Central memory CD8-positive, alpha-beta T cell (primary cell): Measurements from ENCODE around the gene TTC6.

Experiments used
- ATAC-seq: fragments of 150-1000 bp; cut with Tn5 transposase; replicated peaks from 2 replicates; pipeline ENCODE4 v1.10.0; 2022; ENCODE audit warnings: mild to moderate bottlenecking, moderate FRiP score, moderate number of reproducible peaks; ENCODE audit not compliant: poor library complexity, severe bottlenecking; ENCODE audit errors: extremely low read depth
- DNase-seq, 2 donors: peaks; one replicate each; pipeline ENCODE4 v3.0.0; 2021; ENCODE audit warnings: low spot score in 2 of 2
- H3K27ac Mint-ChIP-seq: one replicate; pipeline ENCODE4 v1.8.0; 2022; ENCODE audit warnings: low read depth, mild to moderate bottlenecking, moderate library complexity, mixed read lengths
- H3K27me3 Mint-ChIP-seq: one replicate; pipeline ENCODE4 v1.8.0; 2022; ENCODE audit warnings: mixed read lengths
- H3K36me3 Mint-ChIP-seq: one replicate; pipeline ENCODE4 v1.8.0; 2022; ENCODE audit warnings: mild to moderate bottlenecking, moderate library complexity, mixed read lengths; ENCODE audit not compliant: insufficient read depth
- H3K4me1 Mint-ChIP-seq: one replicate; pipeline ENCODE4 v1.8.0; 2022; ENCODE audit warnings: mixed read lengths
- H3K4me3 Mint-ChIP-seq: one replicate; pipeline ENCODE4 v1.8.0; 2022; ENCODE audit warnings: mild to moderate bottlenecking, moderate library complexity, mixed read lengths
- H3K9me3 Mint-ChIP-seq: one replicate; pipeline ENCODE4 v1.8.0; 2022; ENCODE audit warnings: mixed read lengths

Gene TTC6

GRCh38 chr14:37569729-37570128, 25.7 kb upstream of the TTC6 start:
- no peak overlapping the region for H3K4me3 Mint-ChIP-seq
- H3K27ac Mint-ChIP-seq: no peak overlapping the region
- H3K9me3 Mint-ChIP-seq: peaks cover 22% of the 10 kb centered on the region
- no peaks in the 10 kb centered on the region for H3K36me3 Mint-ChIP-seq
- ATAC-seq: no peak
- no peak for DNase-seq
- H3K4me1 Mint-ChIP-seq: no peaks in the 10 kb centered on the region
- no peaks in the 10 kb centered on the region for H3K27me3 Mint-ChIP-seq

- Mint-ChIP-seq H3K27me3 (no peaks in the 10 kb centered on the region), H3K27ac (no peak overlapping the region), H3K4me1 (no peaks in the 10 kb centered on the region), H3K9me3 (peaks cover 30% of the 10 kb centered on the region), H3K4me3 (no peak overlapping the region), H3K36me3 (no peaks in the 10 kb centered on the region)
- ATAC-seq (no peak), DNase-seq (no peak)
These were observed 24.0 kb upstream of the TTC6 start for GRCh38 chr14:37571391-37571790.

- Mint-ChIP-seq H3K27ac (no peak overlapping the region), H3K36me3 (no peaks in the 10 kb centered on the region), H3K27me3 (no peaks in the 10 kb centered on the region), H3K4me3 (no peak overlapping the region), H3K4me1 (no peaks in the 10 kb centered on the region), H3K9me3 (peaks cover 40% of the 10 kb centered on the region)
- ATAC-seq (no peak), DNase-seq (no peak)
These were observed 22.1 kb upstream of the TTC6 start for GRCh38 chr14:37573356-37573755.

GRCh38 chr14:37579274-37579673, 16.2 kb upstream of the TTC6 start:
- no peak for DNase-seq
- Mint-ChIP-seq H3K36me3 (no peaks in the 10 kb centered on the region), H3K4me3 (no peak overlapping the region)

GRCh38 chr14:37580146-37580545, 15.3 kb upstream of the TTC6 start:
- Mint-ChIP-seq H3K4me1 (no peaks in the 10 kb centered on the region), H3K27me3 (peaks cover 2% of the 10 kb centered on the region), H3K27ac (no peak overlapping the region), H3K4me3 (no peak overlapping the region), H3K36me3 (no peaks in the 10 kb centered on the region), H3K9me3 (peaks cover 15% of the 10 kb centered on the region)
- ATAC-seq (no peak), DNase-seq (no peak)

More at GRCh38 chr14:37579274-37579673, 16.2 kb upstream of the TTC6 start:
- no peaks in the 10 kb centered on the region for H3K4me1 Mint-ChIP-seq
- peaks cover 24% of the 10 kb centered on the region for H3K9me3 Mint-ChIP-seq
- no peak overlapping the region for H3K27ac Mint-ChIP-seq
- H3K27me3 Mint-ChIP-seq: no peaks in the 10 kb centered on the region
- no peak for ATAC-seq

GRCh38 chr14:37583358-37584210, 11.8 kb upstream of the TTC6 start:
- ATAC-seq (peak; percentile 10), DNase-seq (no peak)
- Mint-ChIP-seq H3K36me3 (no peaks in the 10 kb centered on the region), H3K27ac (no peak overlapping the region), H3K27me3 (peaks cover 29% of the 10 kb centered on the region), H3K4me1 (no peaks in the 10 kb centered on the region), H3K9me3 (peaks cover 10% of the 10 kb centered on the region), H3K4me3 (no peak overlapping the region)

- DNase-seq: no peak
- ATAC-seq: no peak
- Mint-ChIP-seq H3K9me3 (peaks cover 16% of the 10 kb centered on the region), H3K36me3 (no peaks in the 10 kb centered on the region), H3K27me3 (peaks cover 38% of the 10 kb centered on the region), H3K4me3 (no peak overlapping the region), H3K4me1 (no peaks in the 10 kb centered on the region), H3K27ac (no peak overlapping the region)
These were observed 11.0 kb upstream of the TTC6 start for GRCh38 chr14:37584211-37585100.

- no peaks in the 10 kb centered on the region for H3K4me1 Mint-ChIP-seq
These were observed 10.3 kb upstream of the TTC6 start for GRCh38 chr14:37585101-37585511.

GRCh38 chr14:37585971-37586796, 9.2 kb upstream of the TTC6 start:
- no peak for DNase-seq
- no peaks in the 10 kb centered on the region for H3K36me3 Mint-ChIP-seq
- ATAC-seq: no peak
- H3K27me3 Mint-ChIP-seq: peaks cover 48% of the 10 kb centered on the region
- no peaks in the 10 kb centered on the region for H3K4me1 Mint-ChIP-seq
- no peak overlapping the region for H3K27ac Mint-ChIP-seq
- peaks cover 16% of the 10 kb centered on the region for H3K9me3 Mint-ChIP-seq
- H3K4me3 Mint-ChIP-seq: no peak overlapping the region

More at GRCh38 chr14:37585101-37585511, 10.3 kb upstream of the TTC6 start:
- ATAC-seq: no peak
- Mint-ChIP-seq H3K27ac (no peak overlapping the region), H3K36me3 (no peaks in the 10 kb centered on the region), H3K9me3 (peaks cover 16% of the 10 kb centered on the region), H3K4me3 (no peak overlapping the region), H3K27me3 (peaks cover 38% of the 10 kb centered on the region)
- no peak for DNase-seq

- H3K27me3 Mint-ChIP-seq: peaks cover 54% of the 10 kb centered on the region
- no peak overlapping the region for H3K4me3 Mint-ChIP-seq
- no peak overlapping the region for H3K27ac Mint-ChIP-seq
- ATAC-seq (no peak), DNase-seq (no peak)
- H3K9me3 Mint-ChIP-seq: peaks cover 16% of the 10 kb centered on the region
- no peaks in the 10 kb centered on the region for H3K4me1 Mint-ChIP-seq
- H3K36me3 Mint-ChIP-seq: no peaks in the 10 kb centered on the region
These were observed 8.7 kb upstream of the TTC6 start for GRCh38 chr14:37586797-37587130.

GRCh38 chr14:37587131-37587803, 8.2 kb upstream of the TTC6 start:
- peaks cover 16% of the 10 kb centered on the region for H3K9me3 Mint-ChIP-seq
- H3K36me3 Mint-ChIP-seq: no peaks in the 10 kb centered on the region

More at GRCh38 chr14:37587131-37587803, 8.2 kb upstream of the TTC6 start:
- Mint-ChIP-seq H3K4me3 (no peak overlapping the region), H3K4me1 (no peaks in the 10 kb centered on the region), H3K27ac (no peak overlapping the region), H3K27me3 (peaks cover 57% of the 10 kb centered on the region)
- no peak for ATAC-seq
- DNase-seq: no peak
